A673 (cell line): ENCODE data around the gene OS9. TPM values are rescaled to one million over a fixed set of nuclear protein-coding genes. Genes with fewer than 3 reads are reported as not detected.
"Not testable (repeated sequence)": the region's sequence is repeated elsewhere in the genome, so short reads cannot be mapped to it uniquely, and the experiment has no call there.

Experiments
- Bru-seq: library from RNA; stranded (reverse); fragments of 400-500 nt; gene quantifications from one replicate; lab custom pipeline; 2021; lab: Mats Ljungman, UMichigan
- BruChase-seq, 2 experiments: library from RNA; stranded (reverse); fragments of 400-500 nt; gene quantifications; one replicate each; lab custom pipeline; 2021; lab: Mats Ljungman, UMichigan
- BruUV-seq: library from RNA; stranded (reverse); fragments of 400-500 nt; replicated peaks from 2 replicates; lab custom pipeline; 2021; lab: Mats Ljungman, UMichigan
- CTCF ChIA-PET: fragments of 300-600 bp; sonication (Branson Sonifier 250); formaldehyde crosslinking; loops from one replicate; lab custom pipeline; 2022; ENCODE audit warnings: antibody characterized with exemption; lab: Charles Lee
- POLR2A ChIA-PET: fragments of 300-600 bp; sonication (Branson Sonifier 250); formaldehyde crosslinking; loops from one replicate; lab custom pipeline; 2022; ENCODE audit warnings: antibody characterized with exemption; ENCODE audit not compliant: low non-redundant PET; lab: Charles Lee
- DNase-seq: peaks from one replicate; pipeline ENCODE4 v3.0.0-alpha.2; 2015; ENCODE audit warnings: low spot score
- H3K27ac ChIP-seq: fragments of 200-600 bp; sonication (generic); 2 replicates; pipeline ENCODE4 v1.5.1; 2016; ENCODE audit warnings: mixed run types, low read depth, mild to moderate bottlenecking, mixed read lengths, antibody characterized with exemption, low read length; ENCODE audit not compliant: poor library complexity, severe bottlenecking
- H3K27me3 ChIP-seq: fragments of 200-600 bp; sonication (generic); replicated peaks from 2 replicates; pipeline ENCODE4 v1.6.1; 2017; ENCODE audit warnings: mixed run types, low read depth, mild to moderate bottlenecking, mixed read lengths, antibody characterized with exemption, low read length; ENCODE audit not compliant: insufficient read depth, poor library complexity
- H3K36me3 ChIP-seq: fragments of 200-600 bp; sonication (generic); 2 replicates; pipeline ENCODE4 v1.6.1; 2016; ENCODE audit warnings: mixed run types, mild to moderate bottlenecking, mixed read lengths, antibody characterized with exemption, low read length; ENCODE audit not compliant: insufficient read depth, poor library complexity, severe bottlenecking
- H3K4me1 ChIP-seq: fragments of 200-600 bp; sonication (generic); 2 replicates; pipeline ENCODE4 v1.6.1; 2017; ENCODE audit warnings: mixed run types, mild to moderate bottlenecking, mixed read lengths, antibody characterized with exemption, low read length; ENCODE audit not compliant: insufficient read depth, poor library complexity, severe bottlenecking
- H3K4me3 ChIP-seq: fragments of 200-600 bp; sonication (generic); 2 replicates; pipeline ENCODE4 v1.5.1; 2016; ENCODE audit warnings: low read depth, mixed run types, mild to moderate bottlenecking, mixed read lengths, low read length; ENCODE audit not compliant: poor library complexity, severe bottlenecking
- H3K9me3 ChIP-seq: fragments of 200-600 bp; sonication (generic); 2 replicates; pipeline ENCODE4 v1.6.1; 2016; ENCODE audit warnings: mixed run types, low read depth, mild to moderate bottlenecking, mixed read lengths, antibody characterized with exemption, low read length; ENCODE audit not compliant: poor library complexity, severe bottlenecking
- EZH2 ChIP-seq: fragments of 200-600 bp; sonication (generic); IDR thresholded peaks from 2 replicates; pipeline ENCODE4 v1.6.1; 2017; ENCODE audit warnings: borderline replicate concordance, low read depth, mild to moderate bottlenecking, mixed read lengths, antibody characterized with exemption, low read length; ENCODE audit not compliant: poor library complexity, severe bottlenecking
- intact Hi-C: fragments of 100-400 bp; cut with micrococcal nuclease; formaldehyde crosslinking; loops from one replicate; pipeline ENCODE4 v1.10.0; 2022; ENCODE audit not compliant: unreplicated experiment
- long read RNA-seq: library from polyadenylated mRNA; stranded (forward); transcript quantifications from one replicate; pipeline ENCODE4 v2.0.0, GENCODE V29; 2022
- total RNA-seq: library from RNA; stranded (reverse); gene quantifications from 2 replicates; pipeline ENCODE4 v1.2.3, GENCODE V29; 2021
- TF ChIP-seq, protein P1 (sequence below): fragments of 300-800, 200-600 bp; sonication (generic); conservative IDR thresholded peaks from 2 replicates; pipeline ENCODE4 v1.5.1; 2017; ENCODE audit warnings: low read depth, mild to moderate bottlenecking, antibody characterized with exemption, low read length, moderate library complexity, mixed read lengths

OS9 gene, protein sequence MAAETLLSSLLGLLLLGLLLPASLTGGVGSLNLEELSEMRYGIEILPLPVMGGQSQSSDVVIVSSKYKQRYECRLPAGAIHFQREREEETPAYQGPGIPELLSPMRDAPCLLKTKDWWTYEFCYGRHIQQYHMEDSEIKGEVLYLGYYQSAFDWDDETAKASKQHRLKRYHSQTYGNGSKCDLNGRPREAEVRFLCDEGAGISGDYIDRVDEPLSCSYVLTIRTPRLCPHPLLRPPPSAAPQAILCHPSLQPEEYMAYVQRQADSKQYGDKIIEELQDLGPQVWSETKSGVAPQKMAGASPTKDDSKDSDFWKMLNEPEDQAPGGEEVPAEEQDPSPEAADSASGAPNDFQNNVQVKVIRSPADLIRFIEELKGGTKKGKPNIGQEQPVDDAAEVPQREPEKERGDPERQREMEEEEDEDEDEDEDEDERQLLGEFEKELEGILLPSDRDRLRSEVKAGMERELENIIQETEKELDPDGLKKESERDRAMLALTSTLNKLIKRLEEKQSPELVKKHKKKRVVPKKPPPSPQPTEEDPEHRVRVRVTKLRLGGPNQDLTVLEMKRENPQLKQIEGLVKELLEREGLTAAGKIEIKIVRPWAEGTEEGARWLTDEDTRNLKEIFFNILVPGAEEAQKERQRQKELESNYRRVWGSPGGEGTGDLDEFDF
- total RNA-seq (142 and 161 TPM in 2 replicates), Bru-seq, nascent RNA (percentile 74 among the genes with signal in this experiment), BruChase-seq, experiment 1, labeled RNA remaining after a 2-hour chase (percentile 71 among the genes with signal in this experiment), BruChase-seq, experiment 2, labeled RNA remaining after a 6-hour chase (percentile 84 among the genes with signal in this experiment)
- long read RNA-seq, transcript OS9-202 (15 exons, 2,691 nt), result minor isoform, 144 of 559 reads
- long read RNA-seq, transcript OS9-203 (14 exons, 2,457 nt), result minor isoform, 11 of 559 reads
- long read RNA-seq, transcript OS9-201 (14 exons, 2,505 nt), result minor isoform, 76 of 559 reads
- long read RNA-seq, transcript OS9-220 (14 exons, 2,135 nt), result major isoform, 190 of 559 reads
- long read RNA-seq, partial matches to known transcripts, result 21 of 559 reads
- long read RNA-seq, other reads (novel, unspliced or antisense), result 108 of 559 reads

DNA sequence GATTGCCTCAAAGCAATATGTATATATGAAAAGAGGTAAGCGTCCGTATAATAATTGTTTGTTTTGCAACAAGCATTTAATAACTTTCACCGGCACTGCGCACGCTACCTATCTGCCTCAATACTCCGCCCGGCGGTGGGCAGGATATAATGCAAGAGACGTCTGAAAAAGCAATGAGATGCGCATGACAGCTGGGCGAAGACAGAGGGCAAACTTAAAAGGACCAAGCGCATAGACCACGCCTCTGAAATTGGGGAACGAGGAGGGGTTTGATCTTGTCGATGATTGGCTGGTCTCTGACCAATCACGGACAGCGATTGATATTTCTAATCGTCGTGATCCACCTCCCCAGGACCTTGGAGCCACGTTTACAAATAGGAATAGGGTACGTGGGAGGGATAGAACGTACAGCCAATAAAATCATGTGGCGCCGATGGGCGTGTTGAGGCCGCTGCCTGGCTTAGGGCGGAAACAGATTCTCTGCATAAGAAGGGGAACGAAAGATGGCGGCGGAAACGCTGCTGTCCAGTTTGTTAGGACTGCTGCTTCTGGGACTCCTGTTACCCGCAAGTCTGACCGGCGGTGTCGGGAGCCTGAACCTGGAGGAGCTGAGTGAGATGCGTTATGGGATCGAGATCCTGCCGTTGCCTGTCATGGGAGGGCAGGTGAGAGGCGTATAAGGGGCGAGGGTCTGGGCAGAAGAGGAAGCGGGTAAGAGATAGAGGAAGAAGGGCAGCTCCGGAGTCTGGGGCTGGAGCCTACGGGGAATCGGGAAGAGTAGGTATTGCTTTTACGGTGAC lies at the start of gene OS9:
TSS of gene OS9 (plus strand) at position 474 of the 800 bp plus-strand sequence. CDS start at position 504, 30 bp downstream.
- ChIA-PET POLR2A (no interaction called here), CTCF (interaction anchor here (0.6 to 0.7 kb wide), 2 partner anchors 18 to 111 kb away, joined by 5 to 7 read pairs; no protein-coding TSS in a partner anchor)
- intact Hi-C loops, result no loop called here
- H3K27ac ChIP-seq, result peak within 1 kb of the TSS; percentile 73
- peak; percentile 100 for DNase-seq
- H3K9me3 ChIP-seq, result no peaks in the 10 kb centered on the region
- H3K4me1 ChIP-seq, result no peaks in the 10 kb centered on the region
- peak within 1 kb of the TSS; percentile 79 for H3K4me3 ChIP-seq
- TF ChIP-seq EZH2, result no peak
- TF ChIP-seq, protein P1, sequence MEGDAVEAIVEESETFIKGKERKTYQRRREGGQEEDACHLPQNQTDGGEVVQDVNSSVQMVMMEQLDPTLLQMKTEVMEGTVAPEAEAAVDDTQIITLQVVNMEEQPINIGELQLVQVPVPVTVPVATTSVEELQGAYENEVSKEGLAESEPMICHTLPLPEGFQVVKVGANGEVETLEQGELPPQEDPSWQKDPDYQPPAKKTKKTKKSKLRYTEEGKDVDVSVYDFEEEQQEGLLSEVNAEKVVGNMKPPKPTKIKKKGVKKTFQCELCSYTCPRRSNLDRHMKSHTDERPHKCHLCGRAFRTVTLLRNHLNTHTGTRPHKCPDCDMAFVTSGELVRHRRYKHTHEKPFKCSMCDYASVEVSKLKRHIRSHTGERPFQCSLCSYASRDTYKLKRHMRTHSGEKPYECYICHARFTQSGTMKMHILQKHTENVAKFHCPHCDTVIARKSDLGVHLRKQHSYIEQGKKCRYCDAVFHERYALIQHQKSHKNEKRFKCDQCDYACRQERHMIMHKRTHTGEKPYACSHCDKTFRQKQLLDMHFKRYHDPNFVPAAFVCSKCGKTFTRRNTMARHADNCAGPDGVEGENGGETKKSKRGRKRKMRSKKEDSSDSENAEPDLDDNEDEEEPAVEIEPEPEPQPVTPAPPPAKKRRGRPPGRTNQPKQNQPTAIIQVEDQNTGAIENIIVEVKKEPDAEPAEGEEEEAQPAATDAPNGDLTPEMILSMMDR, result peak; percentile 80
- no TSS peak for BruUV-seq
- no peaks in the 10 kb centered on the region for H3K27me3 ChIP-seq
- H3K36me3 ChIP-seq, result peaks cover 13% of the 10 kb centered on the region

DNA sequence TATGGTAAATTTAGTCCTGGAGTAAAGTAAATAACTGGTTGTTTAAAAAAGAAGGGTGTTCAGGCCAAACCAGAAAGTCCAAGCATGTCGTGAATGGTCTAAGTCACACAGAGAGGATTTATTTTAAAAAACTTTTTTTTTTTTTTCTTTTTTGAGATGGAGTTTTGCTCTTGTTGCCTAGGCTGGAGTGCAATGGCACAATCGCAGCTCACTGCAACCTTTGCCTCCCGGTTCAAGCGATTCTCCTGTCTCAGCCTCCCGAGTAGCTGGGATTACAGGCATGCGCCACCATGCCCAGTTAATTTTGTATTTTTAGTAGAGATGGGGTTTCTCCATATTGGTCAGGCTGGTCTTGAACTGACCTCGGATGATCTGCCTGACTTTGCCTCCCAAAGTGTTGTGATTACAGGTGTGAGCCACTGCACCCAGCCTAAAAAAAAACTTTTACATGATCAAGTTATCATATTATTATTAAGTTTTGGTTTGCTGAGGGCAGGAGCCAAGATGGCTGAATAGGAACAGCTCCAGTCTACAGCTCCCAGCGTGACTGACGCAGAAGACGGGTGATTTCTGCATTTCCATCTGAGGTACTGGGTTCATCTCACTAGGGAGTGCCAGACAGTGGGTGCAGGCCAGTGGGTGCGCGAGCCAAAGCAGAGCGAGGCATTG lies 47.8 kb upstream of the OS9 start:
- CTCF ChIA-PET, BruUV-seq, POLR2A ChIA-PET, H3K27ac ChIP-seq, H3K36me3 ChIP-seq, H3K4me1 ChIP-seq, intact Hi-C loops, H3K27me3 ChIP-seq, H3K9me3 ChIP-seq, H3K4me3 ChIP-seq: not testable (repeated sequence)
- DNase-seq, result peak; percentile 31

GRCh38 chr12:57646659-57647049 lies 47.3 kb upstream of the OS9 start:
- BruUV-seq, H3K4me3 ChIP-seq, H3K27me3 ChIP-seq, DNase-seq, H3K27ac ChIP-seq, H3K9me3 ChIP-seq, CTCF ChIA-PET, H3K4me1 ChIP-seq, POLR2A ChIA-PET, intact Hi-C loops, H3K36me3 ChIP-seq: not testable (repeated sequence)
